Adrenal gland (tissue), 5 donors: ENCODE results near the gene COL25A1.

Experiments used
- CTCF ChIP-seq, 6 experiments: fragments of 450-650 bp in 4 of 6; fragments of 200-600 bp in 2 of 6; sonication (generic) in 1 of 6; IDR thresholded peaks; 1 replicate in 5 of 6; 2 replicates in 1 of 6; pipeline versions ENCODE4 v1.5.1 to v1.8.0; 2016 to 2021; ENCODE audit warnings: antibody characterized with exemption in 6 of 6, mild to moderate bottlenecking in 2 of 6, moderate library complexity in 1 of 6
- POLR2A ChIP-seq, 2 donors: fragments of 450-650 bp; IDR thresholded peaks; one replicate each; pipeline ENCODE4 v1.6.1; 2017; ENCODE audit warnings: antibody characterized with exemption in 2 of 2, mild to moderate bottlenecking in 2 of 2, moderate library complexity in 1 of 2
- donor health status: DM: no; HTN: no; CAD: no.

GRCh38 chr4:109157205-109157604 lies 145.3 kb downstream of the COL25A1 start:
- no peak for TF ChIP-seq POLR2A (IDR thresholded peaks at IDR 0.05)
- no peak for TF ChIP-seq CTCF (IDR thresholded peaks at IDR 0.05)
